GM15510 (cell line): ENCODE measurements around the gene IGLON5.

Experiments used
- POLR2A ChIP-seq: IDR thresholded peaks from 3 replicates; pipeline ENCODE4 v1.6.1; 2011; ENCODE audit warnings: borderline replicate concordance; ENCODE audit not compliant: insufficient read length; ENCODE audit errors: extremely low read depth

IGLON5 gene

GRCh38 chr19:51377422-51377821 lies 66.0 kb downstream of the IGLON5 start:
- TF ChIP-seq POLR2A = no peak

GRCh38 chr19:51380379-51380778 lies 68.9 kb downstream of the IGLON5 start:
- no peak for TF ChIP-seq POLR2A
